Stimulated activated CD4-positive, alpha-beta T cell treated with anti-CD3 and anti-CD28 coated beads, Interleukin-2, amount 100 ng/mL, for 48 hours (primary cell): ENCODE measurements around the gene PTGIR.

Experiments used
- DNase-seq, 2 donors: peaks; one replicate each; pipeline ENCODE4 v3.0.0-alpha.2; 2020

PTGIR gene

GRCh38 chr19:46599716-46600373 is 25.0 kb downstream of the PTGIR start:
- DNase-seq: no peak

- no peak for DNase-seq
Measured at GRCh38 chr19:46598372-46598917, 26.4 kb downstream of the PTGIR start.

DNA sequence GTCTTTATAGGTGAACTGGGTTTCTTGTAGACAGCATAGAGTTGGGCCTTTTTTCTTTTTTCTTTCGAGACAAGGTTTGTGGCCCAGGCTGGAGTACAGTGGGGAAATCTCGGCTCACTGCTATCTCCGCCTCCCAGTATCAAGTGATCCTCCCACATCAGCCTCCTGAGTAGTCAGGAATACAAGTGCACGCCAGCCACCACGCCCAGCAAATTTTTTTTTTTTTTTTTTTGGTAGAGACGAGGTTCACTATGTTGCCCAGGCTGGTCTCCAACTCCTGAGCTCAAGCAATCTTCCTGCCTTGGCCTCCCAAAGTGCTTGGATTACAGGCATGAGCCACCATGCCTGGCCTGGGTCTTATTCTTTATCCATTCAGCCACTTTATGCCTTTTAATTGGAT is 28.9 kb downstream of the PTGIR start:
- DNase-seq: no peak

GRCh38 chr19:46591870-46592269 is 33.0 kb downstream of the PTGIR start:
- no peak for DNase-seq

DNA sequence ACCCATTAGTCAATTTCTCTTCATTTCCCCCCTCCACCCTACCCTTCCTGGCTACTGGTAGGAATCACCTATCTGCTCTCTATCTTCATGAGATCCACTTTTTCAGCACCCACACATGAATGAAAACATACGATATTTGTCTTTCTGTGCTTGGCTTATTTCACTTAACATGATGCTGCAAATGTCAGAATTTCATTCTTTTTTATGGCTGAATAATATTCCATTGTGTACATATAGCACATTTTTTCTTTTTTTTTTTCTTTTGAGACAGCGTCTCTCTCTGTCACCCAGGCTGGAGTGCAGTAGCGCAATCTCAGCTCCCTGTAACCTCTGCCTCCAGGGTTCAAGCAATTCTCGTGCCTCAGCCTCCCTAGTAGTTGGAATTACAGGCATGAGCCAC is 33.6 kb downstream of the PTGIR start:
- no peak for DNase-seq

DNA sequence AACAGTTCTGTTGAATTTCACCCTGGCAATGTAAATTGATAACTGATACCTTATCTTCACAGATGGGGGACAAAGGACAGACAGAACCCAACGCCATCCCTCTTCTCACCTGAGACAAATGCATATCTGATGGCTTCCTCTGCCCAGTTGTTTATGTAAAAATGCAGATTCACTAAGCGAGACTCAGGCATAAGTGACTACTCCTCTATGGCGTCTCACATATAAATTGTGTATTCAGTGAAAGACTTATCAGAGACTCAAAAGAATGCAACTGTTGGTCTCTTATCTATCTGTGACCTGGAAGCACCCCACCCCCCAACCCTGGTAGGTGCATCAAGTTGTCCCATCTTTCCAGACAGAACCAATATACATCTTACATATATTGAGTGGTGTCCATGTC is 37.0 kb downstream of the PTGIR start:
- DNase-seq: no peak

DNA sequence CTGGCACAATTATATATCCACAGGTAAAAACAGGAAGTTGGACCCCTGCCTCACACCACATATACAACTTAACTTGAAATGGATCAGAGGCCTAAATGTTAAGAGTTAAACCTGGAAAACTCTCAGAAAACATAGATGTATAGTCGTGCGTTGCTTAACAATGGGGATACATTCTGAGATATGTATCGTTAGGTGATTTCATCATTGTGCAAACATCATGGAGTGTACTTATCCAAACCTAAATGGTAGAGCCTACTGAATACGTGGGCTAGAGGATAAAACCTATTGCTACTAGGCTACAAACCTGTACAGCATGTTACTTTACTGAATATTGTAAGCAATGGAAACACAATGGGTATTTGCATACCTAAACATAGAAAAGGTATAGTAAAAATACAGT is 38.6 kb downstream of the PTGIR start:
- no peak for DNase-seq

DNA sequence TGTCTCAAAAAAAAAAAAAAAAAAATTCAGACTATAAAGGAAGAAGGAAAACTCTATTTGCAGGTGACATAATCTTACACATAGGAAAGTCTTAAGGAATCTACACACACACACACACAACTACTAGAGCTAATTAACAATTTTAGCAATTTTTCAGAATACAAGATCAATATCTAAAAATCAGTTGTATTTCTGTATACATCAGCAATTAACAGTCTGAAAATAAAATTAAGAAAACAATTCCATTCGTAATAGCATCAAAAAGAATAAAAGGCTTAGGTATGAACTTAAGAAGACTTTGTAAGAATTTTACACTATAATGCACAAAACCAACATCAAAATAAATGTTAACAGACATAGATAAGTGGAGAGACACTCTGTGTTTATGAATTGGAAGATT is 39.4 kb downstream of the PTGIR start:
- no peak for DNase-seq

DNA sequence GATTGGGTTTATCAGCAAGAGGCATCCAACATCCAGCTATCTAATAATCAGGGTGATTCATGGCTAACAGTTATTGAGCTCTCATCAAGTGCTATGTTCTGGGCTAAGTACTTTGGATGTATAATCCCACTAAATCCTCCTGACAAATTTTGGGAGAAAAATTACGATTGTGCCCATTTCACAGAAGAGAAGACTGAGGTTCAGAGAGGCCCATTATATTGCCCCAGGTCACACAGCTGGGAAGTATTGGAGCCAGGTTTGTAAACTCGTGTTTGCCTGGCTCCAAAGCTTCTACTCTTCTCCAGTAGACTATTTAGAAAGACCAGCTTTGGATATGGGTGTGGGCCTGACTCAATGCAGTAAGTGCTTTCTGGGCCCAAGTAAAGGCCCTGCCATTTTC is 44.6 kb downstream of the PTGIR start:
- no peak for DNase-seq

DNA sequence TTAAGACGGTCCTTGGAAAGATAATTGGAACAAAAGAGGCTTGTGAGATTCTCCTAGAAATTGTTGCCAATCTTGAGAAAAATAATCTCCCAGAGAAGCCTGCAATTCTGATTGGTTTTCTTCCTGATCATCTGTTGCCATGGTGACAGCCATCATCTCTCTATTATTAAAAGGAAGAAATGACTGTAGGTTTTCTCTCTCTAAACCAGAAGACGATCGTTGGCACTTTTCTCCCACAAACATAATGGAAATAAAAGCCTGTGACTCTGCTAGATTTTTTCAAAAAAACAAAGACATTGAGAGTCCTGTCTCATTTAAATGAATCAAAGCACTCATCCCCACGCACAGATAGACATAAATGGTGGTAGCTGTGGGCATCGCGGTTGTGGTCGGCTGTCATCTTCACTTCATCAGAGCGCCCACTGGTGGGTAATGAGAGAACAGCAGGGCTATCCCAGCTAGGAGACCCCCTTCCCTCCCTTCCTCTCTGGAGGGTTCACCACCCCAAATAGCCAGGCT is 45.5 kb downstream of the PTGIR start:
- DNase-seq: peak; percentile 56 to 66

GRCh38 chr19:46578450-46578849 is 46.4 kb downstream of the PTGIR start:
- DNase-seq: no peak

GRCh38 chr19:46574533-46574932 is 50.4 kb downstream of the PTGIR start:
- peak; percentile 13 to 31 for DNase-seq

DNA sequence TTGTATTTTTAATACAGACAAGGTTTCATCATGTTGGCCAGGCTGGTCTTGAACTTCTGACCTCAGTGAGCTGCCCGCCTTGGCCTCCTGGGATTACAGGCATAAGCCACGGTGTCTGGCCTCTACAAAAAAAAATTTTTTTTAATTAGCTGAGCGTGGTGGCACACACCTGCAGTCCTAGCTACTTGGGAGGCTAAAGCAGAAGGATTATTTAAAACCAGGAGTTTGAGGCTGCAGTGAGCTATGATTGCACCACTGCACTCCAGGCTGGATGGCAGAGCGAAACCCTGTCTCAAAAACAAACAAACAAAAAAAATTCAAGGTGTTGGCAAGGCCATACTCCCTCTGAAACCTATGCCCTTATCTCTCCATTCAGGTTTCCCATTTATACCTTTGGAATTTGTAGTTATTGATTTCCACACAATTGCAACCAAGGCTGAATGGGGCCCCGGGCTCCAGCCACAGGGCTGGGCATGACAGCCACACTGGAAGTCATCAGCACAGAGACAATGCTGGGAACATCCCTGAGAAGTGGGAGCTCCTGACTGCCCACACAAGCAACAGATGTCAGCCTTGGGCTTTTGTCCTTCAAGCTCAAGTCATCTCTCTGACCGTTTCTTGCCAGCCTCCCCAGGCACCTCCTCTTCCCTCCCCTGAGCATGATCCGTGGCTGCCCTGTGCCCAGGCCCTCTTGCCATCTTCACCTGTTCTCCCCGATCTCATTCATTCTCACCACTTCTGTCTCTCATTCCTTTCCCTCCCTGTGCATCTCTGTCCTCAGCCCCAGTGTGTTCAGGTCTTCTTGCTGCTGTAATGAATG is 51.0 kb downstream of the PTGIR start:
- DNase-seq: no peak

DNA sequence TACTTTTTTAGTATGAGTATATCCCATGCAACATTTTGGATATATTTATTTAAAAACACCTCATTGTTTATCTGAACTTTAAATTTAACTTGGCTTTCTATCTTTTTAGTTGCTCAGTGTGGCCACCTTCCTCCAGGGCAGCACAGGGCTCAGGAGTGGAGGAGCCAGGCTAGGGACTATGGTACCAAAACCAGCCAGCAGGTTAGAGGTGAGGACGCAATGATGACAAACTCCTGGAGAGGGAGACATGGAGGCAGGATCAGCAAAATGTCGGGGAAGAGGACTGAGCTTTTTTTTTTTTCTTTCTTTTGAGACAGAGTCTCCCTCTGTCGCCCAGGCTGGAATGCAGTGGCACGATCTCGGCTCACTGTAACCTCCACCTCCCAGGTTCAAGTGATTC is 53.4 kb downstream of the PTGIR start:
- peak in 1 of 2 donors; percentile 6 for DNase-seq
